GM18498 (cell line): Measurements from ENCODE around the gene MACROD2.

ENCODE experiments used
- ATAC-seq: cut with Tn5 transposase; IDR thresholded peaks from one replicate; pipeline ENCODE4 v1.9.1; 2021; ENCODE audit warnings: mild to moderate bottlenecking, moderate library complexity; ENCODE audit not compliant: unreplicated experiment

MACROD2 gene

GRCh38 chr20:14838663-14839628 lies 843.6 kb downstream of the MACROD2 start:
- ATAC-seq, result peak; percentile 81

GRCh38 chr20:14845199-14846160 lies 850.2 kb downstream of the MACROD2 start:
- no peak for ATAC-seq

- no peak for ATAC-seq
Measured at GRCh38 chr20:14848806-14849205, 853.5 kb downstream of the MACROD2 start.

- no peak for ATAC-seq
Measured at GRCh38 chr20:14853079-14853478, 857.8 kb downstream of the MACROD2 start.

- no peak for ATAC-seq
Measured at GRCh38 chr20:14855171-14855570, 859.9 kb downstream of the MACROD2 start.

- ATAC-seq, result no peak
Measured at GRCh38 chr20:14859627-14860026, 864.3 kb downstream of the MACROD2 start.

GRCh38 chr20:14860410-14860814 lies 865.1 kb downstream of the MACROD2 start:
- peak; percentile 73 for ATAC-seq

- ATAC-seq, result no peak
Measured at GRCh38 chr20:14861028-14861699, 865.8 kb downstream of the MACROD2 start.

GRCh38 chr20:14865169-14865568 lies 869.9 kb downstream of the MACROD2 start:
- no peak for ATAC-seq

GRCh38 chr20:14865731-14866130 lies 870.4 kb downstream of the MACROD2 start:
- no peak for ATAC-seq

GRCh38 chr20:14866841-14867514 lies 871.7 kb downstream of the MACROD2 start:
- no peak for ATAC-seq

- no peak for ATAC-seq
Measured at GRCh38 chr20:14877301-14878028, 882.1 kb downstream of the MACROD2 start.

- no peak for ATAC-seq
Measured at GRCh38 chr20:14878676-14879019, 883.3 kb downstream of the MACROD2 start.

- ATAC-seq, result peak; percentile 57
Measured at GRCh38 chr20:14879020-14879697, 883.8 kb downstream of the MACROD2 start.

- ATAC-seq, result no peak
Measured at GRCh38 chr20:14879839-14880238, 884.5 kb downstream of the MACROD2 start.

- no peak for ATAC-seq
Measured at GRCh38 chr20:14881518-14881917, 886.2 kb downstream of the MACROD2 start.

GRCh38 chr20:14882157-14882556 lies 886.8 kb downstream of the MACROD2 start:
- no peak for ATAC-seq

GRCh38 chr20:14882846-14883245 lies 887.5 kb downstream of the MACROD2 start:
- ATAC-seq, result no peak

GRCh38 chr20:14883324-14883723 lies 888.0 kb downstream of the MACROD2 start:
- no peak for ATAC-seq
